GM10248 (cell line): Measurements from ENCODE around the gene SPECC1L.

Experiments
- CTCF ChIA-PET: fragments of 300-600 bp; sonication (Branson Sonifier 250); formaldehyde crosslinking; extraction: SDS; loops from one replicate; lab custom pipeline; 2021; ENCODE audit warnings: antibody characterized with exemption; lab: Yijun Ruan, JAX
- POLR2A ChIA-PET: fragments of 350-650 bp; sonication (Branson Sonifier 250); formaldehyde crosslinking; extraction: SDS; loops from one replicate; lab custom pipeline; 2020; ENCODE audit warnings: antibody characterized with exemption; lab: Yijun Ruan, JAX
- DNase-seq: peaks from one replicate; pipeline ENCODE4 v3.0.0; 2012; ENCODE audit errors: extremely low spot score
- TF ChIP-seq, protein P1 (sequence below): IDR thresholded peaks from 2 replicates; pipeline ENCODE4 v1.5.1; 2012; ENCODE audit warnings: mild to moderate bottlenecking, low read depth; ENCODE audit errors: extremely low read depth, missing control alignments, control extremely low read depth

The SPECC1L gene

DNA sequence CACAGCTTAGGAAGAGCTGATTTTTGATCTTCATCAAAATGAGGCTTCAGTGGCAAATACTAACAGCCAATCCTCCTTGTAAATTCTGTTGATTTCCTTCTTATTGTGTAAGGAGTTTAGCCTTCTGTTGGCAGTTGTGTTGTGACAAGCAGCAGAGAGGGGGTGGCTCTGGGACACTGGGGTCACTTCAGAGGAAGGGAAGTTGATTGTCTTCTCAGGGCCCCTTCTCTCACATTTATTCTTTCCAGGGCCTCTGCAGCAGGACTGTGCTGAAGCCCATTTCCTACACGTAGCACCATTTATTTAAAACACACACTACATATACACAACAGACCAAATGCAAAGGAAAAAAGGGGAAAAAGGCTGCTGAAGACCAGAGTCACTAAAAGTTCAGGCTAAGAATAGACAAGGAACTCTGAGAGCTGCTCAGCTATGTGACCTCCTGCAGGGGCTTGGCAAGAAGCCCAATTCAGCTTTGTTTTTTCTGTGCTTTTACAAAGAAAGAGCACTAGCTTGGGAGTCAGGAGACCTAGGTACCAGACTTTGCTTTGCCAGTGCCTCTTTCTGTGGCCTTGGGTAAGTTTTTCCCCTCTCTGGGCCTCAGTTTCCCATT, 196.2 kb downstream of the SPECC1L start:
- ChIA-PET CTCF (interaction anchor here (1.0 to 3.2 kb wide), 5 partner anchors 8 to 37 kb away, joined by 3 to 13 read pairs (median 5); no protein-coding TSS in a partner anchor), POLR2A (no interaction called here)
- TF ChIP-seq, protein P1, sequence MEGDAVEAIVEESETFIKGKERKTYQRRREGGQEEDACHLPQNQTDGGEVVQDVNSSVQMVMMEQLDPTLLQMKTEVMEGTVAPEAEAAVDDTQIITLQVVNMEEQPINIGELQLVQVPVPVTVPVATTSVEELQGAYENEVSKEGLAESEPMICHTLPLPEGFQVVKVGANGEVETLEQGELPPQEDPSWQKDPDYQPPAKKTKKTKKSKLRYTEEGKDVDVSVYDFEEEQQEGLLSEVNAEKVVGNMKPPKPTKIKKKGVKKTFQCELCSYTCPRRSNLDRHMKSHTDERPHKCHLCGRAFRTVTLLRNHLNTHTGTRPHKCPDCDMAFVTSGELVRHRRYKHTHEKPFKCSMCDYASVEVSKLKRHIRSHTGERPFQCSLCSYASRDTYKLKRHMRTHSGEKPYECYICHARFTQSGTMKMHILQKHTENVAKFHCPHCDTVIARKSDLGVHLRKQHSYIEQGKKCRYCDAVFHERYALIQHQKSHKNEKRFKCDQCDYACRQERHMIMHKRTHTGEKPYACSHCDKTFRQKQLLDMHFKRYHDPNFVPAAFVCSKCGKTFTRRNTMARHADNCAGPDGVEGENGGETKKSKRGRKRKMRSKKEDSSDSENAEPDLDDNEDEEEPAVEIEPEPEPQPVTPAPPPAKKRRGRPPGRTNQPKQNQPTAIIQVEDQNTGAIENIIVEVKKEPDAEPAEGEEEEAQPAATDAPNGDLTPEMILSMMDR: no peak
- DNase-seq: no peak

DNA sequence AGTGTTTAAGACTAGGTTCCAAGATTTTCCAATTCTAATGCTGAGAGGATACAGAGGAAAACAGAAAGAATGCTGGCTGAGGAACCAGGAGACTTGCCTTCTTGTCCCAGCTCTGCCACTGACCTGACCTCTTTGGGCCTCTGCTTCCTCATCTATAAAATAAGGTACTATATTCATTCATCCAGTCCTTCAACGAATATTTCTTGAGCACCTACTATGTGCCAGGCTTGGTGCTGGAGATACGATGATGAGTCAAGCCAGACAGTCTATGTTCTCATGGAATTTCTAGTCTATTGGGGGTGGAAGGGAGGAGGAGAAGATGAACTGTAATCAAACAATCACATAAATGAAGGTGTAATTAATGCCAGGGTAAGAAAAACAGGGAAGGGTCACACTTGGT, 196.7 kb downstream of the SPECC1L start:
- TF ChIP-seq, protein P1: no peak
- no peak for DNase-seq
- CTCF ChIA-PET: interaction anchor here (0.9 to 3.2 kb wide), 4 partner anchors 8 to 54 kb away, joined by 4 to 13 read pairs (median 4); no protein-coding TSS in a partner anchor
- POLR2A ChIA-PET: no interaction called here
